Mammary microvascular endothelial cell (primary cell): ENCODE measurements around the gene SLC35G4. TPM values are rescaled to one million over a fixed set of nuclear protein-coding genes. Genes with fewer than 3 reads are reported as not detected.

ENCODE experiments used
- total RNA-seq: library from RNA; depleted of rRNA; stranded (reverse); fragments of >200 nt; gene quantifications from 2 replicates; pipeline ENCODE4 v1.2.3, GENCODE V29; 2015

SLC35G4 gene
- total RNA-seq, result not detected in 2 replicates

DNA sequence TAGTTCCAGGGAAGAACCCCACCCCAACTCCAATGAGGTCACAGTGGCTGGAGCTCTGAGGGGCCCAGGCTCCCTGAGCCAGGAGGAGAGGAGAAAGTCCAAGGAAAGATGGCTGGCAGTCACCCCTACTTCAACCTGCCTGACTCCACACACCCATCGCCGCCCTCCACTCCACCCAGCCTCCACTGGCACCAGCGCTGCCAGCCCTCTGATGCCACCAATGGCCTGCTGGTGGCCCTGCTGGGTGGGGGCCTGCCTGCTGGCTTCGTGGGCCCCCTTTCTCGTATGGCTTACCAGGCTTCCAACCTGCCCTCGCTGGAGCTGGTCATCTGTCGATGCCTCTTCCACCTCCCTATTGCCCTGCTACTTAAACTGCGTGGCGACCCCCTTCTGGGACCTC is at the start of gene SLC35G4:
SLC35G4 (plus strand) TSS at position 109 of the 400 bp plus-strand sequence; CDS start at position 109, 0 bp downstream.

Other genes starting within 250 kb of the SLC35G4 start
- 0.05 TPM in 1 of 2 replicates, not detected in the other for gene GNAL, start 79.7 kb downstream of the SLC35G4 start, total RNA-seq
- 39.3 and 42.0 TPM in 2 replicates for gene CHMP1B, start 241.8 kb downstream of the SLC35G4 start, total RNA-seq